ENCODE results near the gene CRIP3. TPM values are rescaled to one million over a fixed set of nuclear protein-coding genes. Genes with fewer than 3 reads are reported as not detected.
"Not testable (repeated sequence)": the region's sequence is repeated elsewhere in the genome, so short reads cannot be mapped to it uniquely, and the experiment has no call there.

CRIP3 gene
- 0.58 TPM for total RNA-seq
- long read RNA-seq: 0 reads

- no peak for DNase-seq (ENCODE audit: low spot score)
Measured at GRCh38 chr6:43308101-43308989, at the start of gene CRIP3. TSS of gene CRIP3 (minus strand) at chr6:43308826. CDS start at chr6:43308792, 34 bp downstream.

GRCh38 chr6:43355862-43356590 lies 47.4 kb upstream of the CRIP3 start:
- DNase-seq (ENCODE audit: low spot score): no peak

- not testable (repeated sequence) for DNase-seq (ENCODE audit: low spot score)
Measured at GRCh38 chr6:43351951-43352350, 43.3 kb upstream of the CRIP3 start.

- no peak for DNase-seq (ENCODE audit: low spot score)
Measured at GRCh38 chr6:43347444-43347843, 38.8 kb upstream of the CRIP3 start.

- DNase-seq (ENCODE audit: low spot score): no peak
Measured at GRCh38 chr6:43347021-43347420, 38.4 kb upstream of the CRIP3 start.

- not testable (repeated sequence) for DNase-seq (ENCODE audit: low spot score)
Measured at GRCh38 chr6:43346243-43346642, 37.6 kb upstream of the CRIP3 start.

GRCh38 chr6:43339168-43339567 lies 30.5 kb upstream of the CRIP3 start:
- DNase-seq (ENCODE audit: low spot score): no peak

- DNase-seq (ENCODE audit: low spot score): no peak
Measured at GRCh38 chr6:43338243-43338642, 29.6 kb upstream of the CRIP3 start.

- DNase-seq (ENCODE audit: low spot score): no peak
Measured at GRCh38 chr6:43336382-43336781, 27.8 kb upstream of the CRIP3 start.

- DNase-seq (ENCODE audit: low spot score): no peak
Measured at GRCh38 chr6:43335469-43335868, 26.8 kb upstream of the CRIP3 start.

- no peak for DNase-seq (ENCODE audit: low spot score)
Measured at GRCh38 chr6:43334466-43335095, 26.0 kb upstream of the CRIP3 start.

- no peak for DNase-seq (ENCODE audit: low spot score)
Measured at GRCh38 chr6:43331891-43332290, 23.3 kb upstream of the CRIP3 start.

GRCh38 chr6:43331470-43331869 lies 22.8 kb upstream of the CRIP3 start:
- no peak for DNase-seq (ENCODE audit: low spot score)

- DNase-seq (ENCODE audit: low spot score): no peak
Measured at GRCh38 chr6:43328528-43328927, 19.9 kb upstream of the CRIP3 start.

- DNase-seq (ENCODE audit: low spot score): no peak
Measured at GRCh38 chr6:43325876-43326275, 17.2 kb upstream of the CRIP3 start.

- DNase-seq (ENCODE audit: low spot score): no peak
Measured at GRCh38 chr6:43318011-43318410, 9.4 kb upstream of the CRIP3 start.

GRCh38 chr6:43313813-43314212 lies 5.2 kb upstream of the CRIP3 start:
- DNase-seq (ENCODE audit: low spot score): no peak

- DNase-seq (ENCODE audit: low spot score): no peak
Measured at GRCh38 chr6:43311666-43312065, 3.0 kb upstream of the CRIP3 start.

- no peak for DNase-seq (ENCODE audit: low spot score)
Measured at GRCh38 chr6:43310624-43311023, 2.0 kb upstream of the CRIP3 start.

GRCh38 chr6:43310134-43310533 lies 1.5 kb upstream of the CRIP3 start:
- no peak for DNase-seq (ENCODE audit: low spot score)

- no peak for DNase-seq (ENCODE audit: low spot score)
Measured at GRCh38 chr6:43308990-43309477, 408 bp upstream of the CRIP3 start.

Data from mesenteric fat pad (tissue), 1 donor.